Activated CD8-positive, alpha-beta T cell treated with anti-CD3 and anti-CD28 coated beads for 36 hours (primary cell): ENCODE data around the gene AUTS2. TPM values are rescaled to one million over a fixed set of nuclear protein-coding genes. Genes with fewer than 3 reads are reported as not detected.

Experiments
- ATAC-seq: fragments of 200-7000 bp; cut with Tn5 transposase; one replicate; pipeline ENCODE4 v1.10.0; 2021; ENCODE audit warnings: mild to moderate bottlenecking, moderate library complexity
- CTCF ChIA-PET: fragments of 350-600 bp; sonication (Branson Sonifier 250); formaldehyde crosslinking; loops from one replicate; lab custom pipeline; 2021; ENCODE audit warnings: antibody characterized with exemption; lab: Charles Lee
- POLR2A ChIA-PET: fragments of 350-600 bp; sonication (Branson Sonifier 250); formaldehyde crosslinking; loops from one replicate; lab custom pipeline; 2021; ENCODE audit warnings: antibody characterized with exemption; lab: Charles Lee
- DNase-seq: peaks from one replicate; pipeline ENCODE4 v3.0.0-alpha.2; 2020
- H3K27ac Mint-ChIP-seq: one replicate; pipeline ENCODE4 v1.8.0; 2021; ENCODE audit warnings: mild to moderate bottlenecking, mixed read lengths
- H3K27me3 Mint-ChIP-seq: one replicate; pipeline ENCODE4 v1.8.0; 2021; ENCODE audit warnings: mixed read lengths
- H3K36me3 Mint-ChIP-seq: one replicate; pipeline ENCODE4 v1.8.0; 2021; ENCODE audit warnings: low read depth, mixed read lengths
- H3K4me1 Mint-ChIP-seq: one replicate; pipeline ENCODE4 v1.8.0; 2021; ENCODE audit warnings: low read depth, mixed read lengths
- H3K4me3 Mint-ChIP-seq: one replicate; pipeline ENCODE4 v1.8.0; 2021; ENCODE audit warnings: mild to moderate bottlenecking, moderate library complexity, mixed read lengths
- H3K9me3 Mint-ChIP-seq: one replicate; pipeline ENCODE4 v1.8.0; 2021; ENCODE audit warnings: mixed read lengths
- CTCF ChIP-seq: fragments of 200-600 bp; IDR thresholded peaks from one replicate; pipeline ENCODE4 v1.8.0; 2022; ENCODE audit warnings: antibody characterized with exemption, mild to moderate bottlenecking
- intact Hi-C: fragments of 100-400 bp; cut with micrococcal nuclease; formaldehyde crosslinking; loops from one replicate; pipeline ENCODE4 v1.10.0; 2022
- total RNA-seq, 2 experiments: library from RNA; stranded (reverse); gene quantifications; one replicate each; pipeline ENCODE4 v1.2.3, GENCODE V29; 2021

AUTS2 gene
- total RNA-seq, 2 experiments from 2014 or later: 3.1 to 3.3 TPM

GRCh38 chr7:69657331-69657730 lies 59.1 kb downstream of the AUTS2 start:
- ChIA-PET CTCF (no interaction called here), POLR2A (no interaction called here)
- Mint-ChIP-seq H3K4me1 (no peaks in the 10 kb centered on the region), H3K36me3 (no peaks in the 10 kb centered on the region), H3K9me3 (no peaks in the 10 kb centered on the region), H3K4me3 (no peak overlapping the region), H3K27ac (no peak overlapping the region), H3K27me3 (peaks cover 3% of the 10 kb centered on the region)
- intact Hi-C loops: no loop called here
- no peak for DNase-seq
- no peak for TF ChIP-seq CTCF
- ATAC-seq: no peak

GRCh38 chr7:69657985-69658384 lies 59.7 kb downstream of the AUTS2 start:
- CTCF ChIA-PET: no interaction called here
- Mint-ChIP-seq H3K27me3 (peaks cover 3% of the 10 kb centered on the region), H3K36me3 (no peaks in the 10 kb centered on the region), H3K4me3 (no peak overlapping the region), H3K27ac (no peak overlapping the region), H3K9me3 (no peaks in the 10 kb centered on the region), H3K4me1 (no peaks in the 10 kb centered on the region)
- TF ChIP-seq CTCF: no peak
- DNase-seq (no peak), ATAC-seq (no peak)
- POLR2A ChIA-PET: no interaction called here
- intact Hi-C loops: no loop called here

- intact Hi-C loops: no loop called here
- H3K27ac Mint-ChIP-seq: no peak overlapping the region
- ChIA-PET POLR2A (no interaction called here), CTCF (no interaction called here)
- no peaks in the 10 kb centered on the region for H3K9me3 Mint-ChIP-seq
- TF ChIP-seq CTCF: no peak
- no peaks in the 10 kb centered on the region for H3K36me3 Mint-ChIP-seq
- H3K4me1 Mint-ChIP-seq: no peaks in the 10 kb centered on the region
- ATAC-seq (no peak), DNase-seq (no peak)
- peaks cover 3% of the 10 kb centered on the region for H3K27me3 Mint-ChIP-seq
- H3K4me3 Mint-ChIP-seq: no peak overlapping the region
These were observed 61.7 kb downstream of the AUTS2 start for GRCh38 chr7:69659983-69660382.

GRCh38 chr7:69661342-69661741 lies 63.1 kb downstream of the AUTS2 start:
- Mint-ChIP-seq H3K4me3 (no peak overlapping the region), H3K27ac (no peak overlapping the region), H3K9me3 (no peaks in the 10 kb centered on the region), H3K36me3 (no peaks in the 10 kb centered on the region), H3K4me1 (no peaks in the 10 kb centered on the region), H3K27me3 (peaks cover 3% of the 10 kb centered on the region)
- no peak for TF ChIP-seq CTCF
- intact Hi-C loops: no loop called here
- ATAC-seq: no peak
- POLR2A ChIA-PET: no interaction called here
- DNase-seq: no peak
- CTCF ChIA-PET: no interaction called here

GRCh38 chr7:69663911-69664832 lies 65.9 kb downstream of the AUTS2 start:
- H3K9me3 Mint-ChIP-seq: no peaks in the 10 kb centered on the region
- TF ChIP-seq CTCF: no peak
- H3K27me3 Mint-ChIP-seq: peaks cover 3% of the 10 kb centered on the region
- H3K36me3 Mint-ChIP-seq: no peaks in the 10 kb centered on the region
- ChIA-PET POLR2A (interaction anchor here (1.4 kb wide), 1 partner anchor 8 kb away, joined by 4 read pairs; no protein-coding TSS in a partner anchor), CTCF (no interaction called here)
- no peak overlapping the region for H3K27ac Mint-ChIP-seq
- no peak overlapping the region for H3K4me3 Mint-ChIP-seq
- no peak for ATAC-seq
- intact Hi-C loops: no loop called here
- no peak for DNase-seq
- H3K4me1 Mint-ChIP-seq: no peaks in the 10 kb centered on the region
